Measurements from ENCODE around the gene DRGX. TPM values are rescaled to one million over a fixed set of nuclear protein-coding genes. Genes with fewer than 3 reads are reported as not detected.

DRGX gene
- total RNA-seq, 1 donor from 2014 or later: not detected

DNA sequence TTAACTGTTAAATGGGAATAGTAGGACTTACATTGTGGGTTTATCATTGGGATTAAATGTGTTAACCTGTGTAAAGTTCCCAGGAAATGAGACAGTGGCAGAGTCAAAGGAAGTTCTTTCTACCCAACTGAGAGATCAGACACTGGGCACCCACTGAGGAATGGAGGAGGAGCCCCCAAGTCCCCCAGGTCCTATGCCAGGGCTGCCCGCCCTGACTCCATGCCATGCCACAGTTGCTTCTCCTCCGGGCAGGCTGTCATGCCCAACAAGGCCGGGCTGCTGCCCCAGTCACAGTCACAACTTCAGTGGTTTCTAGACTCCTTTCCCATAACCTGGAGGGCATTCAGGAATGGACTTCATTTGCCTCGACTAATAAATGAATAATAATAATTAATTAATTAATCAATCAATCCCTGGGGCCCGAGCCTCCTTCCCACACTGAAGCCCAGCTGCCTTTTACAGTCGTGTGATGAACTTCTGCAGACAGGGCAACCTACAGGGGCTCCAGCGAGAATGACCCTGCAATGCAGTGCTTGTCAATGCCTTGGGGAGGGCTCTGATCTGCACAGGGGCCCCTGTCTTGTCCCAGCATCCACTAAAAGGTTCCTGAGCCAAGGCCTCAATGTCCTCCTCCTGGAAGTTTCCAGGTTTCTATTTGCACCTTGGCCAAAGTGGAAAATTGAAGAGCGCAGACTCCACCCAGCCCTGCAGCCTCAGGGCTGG, 32.4 kb downstream of the DRGX start:
- Histone ChIP-seq H3K27me3 (no peaks in the 10 kb centered on the region), H3K36me3 (no peaks in the 10 kb centered on the region), H3K4me3 (no peak overlapping the region), H3K27ac (no peak overlapping the region), H3K4me1 (no peaks in the 10 kb centered on the region), H3K9me3 (no peaks in the 10 kb centered on the region)
- TF ChIP-seq, protein P1, sequence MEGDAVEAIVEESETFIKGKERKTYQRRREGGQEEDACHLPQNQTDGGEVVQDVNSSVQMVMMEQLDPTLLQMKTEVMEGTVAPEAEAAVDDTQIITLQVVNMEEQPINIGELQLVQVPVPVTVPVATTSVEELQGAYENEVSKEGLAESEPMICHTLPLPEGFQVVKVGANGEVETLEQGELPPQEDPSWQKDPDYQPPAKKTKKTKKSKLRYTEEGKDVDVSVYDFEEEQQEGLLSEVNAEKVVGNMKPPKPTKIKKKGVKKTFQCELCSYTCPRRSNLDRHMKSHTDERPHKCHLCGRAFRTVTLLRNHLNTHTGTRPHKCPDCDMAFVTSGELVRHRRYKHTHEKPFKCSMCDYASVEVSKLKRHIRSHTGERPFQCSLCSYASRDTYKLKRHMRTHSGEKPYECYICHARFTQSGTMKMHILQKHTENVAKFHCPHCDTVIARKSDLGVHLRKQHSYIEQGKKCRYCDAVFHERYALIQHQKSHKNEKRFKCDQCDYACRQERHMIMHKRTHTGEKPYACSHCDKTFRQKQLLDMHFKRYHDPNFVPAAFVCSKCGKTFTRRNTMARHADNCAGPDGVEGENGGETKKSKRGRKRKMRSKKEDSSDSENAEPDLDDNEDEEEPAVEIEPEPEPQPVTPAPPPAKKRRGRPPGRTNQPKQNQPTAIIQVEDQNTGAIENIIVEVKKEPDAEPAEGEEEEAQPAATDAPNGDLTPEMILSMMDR (IDR thresholded peaks at IDR 0.05): no peak
- DNase-seq (ENCODE audit: low spot score in 2 of 2): no peak
- intact Hi-C loops (cut with DNase I): no loop called here

DNA sequence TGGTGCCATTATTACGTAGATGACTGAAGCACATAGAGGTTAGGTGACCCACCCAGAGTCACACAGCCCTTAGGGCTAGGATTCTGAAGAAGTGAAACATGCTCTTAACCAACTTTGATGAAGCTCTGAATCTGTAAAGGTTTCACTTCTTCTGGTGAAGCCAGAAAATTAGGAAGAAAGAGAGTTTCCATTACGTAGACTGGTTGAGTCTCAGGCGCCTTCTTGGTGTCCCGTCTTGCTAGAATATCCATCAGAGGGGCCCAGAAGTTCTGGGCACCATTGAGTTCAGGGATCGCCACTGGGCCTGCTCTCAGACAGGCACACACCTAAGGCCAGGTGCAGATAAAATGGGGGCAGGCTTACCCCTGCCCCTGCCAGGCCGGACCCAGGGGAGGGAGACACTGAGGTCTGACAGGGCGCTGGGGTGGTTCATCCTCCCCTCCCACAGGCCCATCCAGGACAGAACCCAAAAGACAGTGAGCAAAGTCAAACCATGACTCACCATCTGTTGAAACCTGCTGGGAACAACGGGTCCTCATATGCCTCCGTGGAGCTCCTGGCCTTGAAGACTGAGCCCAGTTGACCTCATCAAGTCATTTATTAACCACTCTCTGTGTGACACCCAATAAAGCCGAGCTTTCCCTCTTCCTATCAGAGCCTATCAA, 33.2 kb downstream of the DRGX start:
- intact Hi-C loops (cut with DNase I): no loop called here
- no peaks in the 10 kb centered on the region for H3K36me3 ChIP-seq
- DNase-seq (ENCODE audit: low spot score in 2 of 2): no peak

DNA sequence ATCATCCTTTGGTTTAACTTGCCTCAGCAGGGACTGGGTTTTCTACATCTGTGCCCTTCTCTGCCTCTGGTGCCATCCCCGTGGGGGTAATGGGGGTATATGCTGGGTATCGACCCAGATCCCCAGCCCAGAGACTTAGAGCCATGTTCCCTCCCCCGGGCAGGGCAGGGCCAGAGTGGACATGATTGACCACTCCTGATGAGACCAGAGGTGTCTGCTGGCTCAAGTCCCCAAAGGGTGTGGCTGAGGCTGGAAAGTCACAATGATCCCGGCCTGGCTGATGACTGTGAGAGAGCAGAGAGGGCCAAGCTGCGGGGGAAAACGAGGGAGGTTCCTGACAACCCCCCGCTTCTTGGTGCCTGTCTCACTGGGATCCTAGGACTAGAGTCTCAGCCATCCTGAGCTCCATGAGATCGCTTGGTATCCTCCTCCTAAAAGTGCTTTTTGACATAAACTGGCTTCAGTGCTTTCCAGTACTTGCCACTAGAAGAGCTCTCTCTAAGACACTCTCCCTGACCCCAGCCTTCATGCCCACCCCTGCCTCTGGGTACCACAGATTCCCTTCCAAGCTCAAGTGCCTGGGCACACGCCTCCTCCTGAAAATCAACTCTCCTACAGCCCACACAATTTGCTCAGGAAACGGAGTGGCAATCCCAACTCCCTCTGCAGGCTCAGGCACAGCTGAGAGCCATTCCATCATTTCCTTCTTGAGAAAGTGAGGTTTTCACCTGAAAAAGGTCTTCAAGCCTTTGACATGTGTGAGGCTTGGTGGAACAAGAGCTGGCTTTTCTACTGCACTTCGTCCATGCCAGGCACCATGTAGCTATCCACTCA, 33.9 kb downstream of the DRGX start:
- H3K4me1 ChIP-seq: no peaks in the 10 kb centered on the region
- TF ChIP-seq, protein P1 (IDR thresholded peaks at IDR 0.05): no peak
- H3K36me3 ChIP-seq: no peaks in the 10 kb centered on the region
- intact Hi-C loops (cut with DNase I): no loop called here
- no peaks in the 10 kb centered on the region for H3K9me3 ChIP-seq
- no peak overlapping the region for H3K27ac ChIP-seq
- no peak for DNase-seq (ENCODE audit: low spot score in 2 of 2)
- H3K4me3 ChIP-seq: no peak overlapping the region
- no peaks in the 10 kb centered on the region for H3K27me3 ChIP-seq

More for the DNA sequence above, 33.2 kb downstream of the DRGX start:
- TF ChIP-seq, protein P1 (IDR thresholded peaks at IDR 0.05): no peak
- no peaks in the 10 kb centered on the region for H3K9me3 ChIP-seq
- no peaks in the 10 kb centered on the region for H3K4me1 ChIP-seq
- H3K27me3 ChIP-seq: no peaks in the 10 kb centered on the region
- no peak overlapping the region for H3K4me3 ChIP-seq
- no peak overlapping the region for H3K27ac ChIP-seq

DNA sequence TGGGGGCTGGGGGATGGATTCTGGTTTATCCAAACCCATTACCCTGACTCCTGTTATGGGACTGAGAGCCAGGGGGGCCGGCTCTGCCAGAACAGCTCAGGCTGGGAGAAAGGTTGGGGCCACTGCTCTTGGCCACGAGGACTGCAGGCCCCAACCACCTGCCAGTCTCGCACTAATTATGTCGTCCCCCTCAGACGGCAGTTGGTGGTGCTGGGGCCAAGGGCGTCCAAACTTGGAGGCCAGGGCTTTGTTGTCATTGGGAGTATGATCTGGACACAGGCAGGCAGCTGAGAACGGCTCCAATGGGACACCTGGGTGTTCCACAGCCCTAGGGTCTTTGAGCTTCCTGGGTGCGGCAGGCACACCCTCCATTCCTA, 34.7 kb downstream of the DRGX start:
- intact Hi-C loops (cut with DNase I): no loop called here
- no peak for DNase-seq (ENCODE audit: low spot score in 2 of 2)
- TF ChIP-seq, protein P1 (IDR thresholded peaks at IDR 0.05): no peak
- H3K36me3 ChIP-seq: no peaks in the 10 kb centered on the region
- no peak overlapping the region for H3K27ac ChIP-seq
- H3K4me3 ChIP-seq: no peak overlapping the region
- no peaks in the 10 kb centered on the region for H3K4me1 ChIP-seq
- no peaks in the 10 kb centered on the region for H3K9me3 ChIP-seq
- no peaks in the 10 kb centered on the region for H3K27me3 ChIP-seq

DNA sequence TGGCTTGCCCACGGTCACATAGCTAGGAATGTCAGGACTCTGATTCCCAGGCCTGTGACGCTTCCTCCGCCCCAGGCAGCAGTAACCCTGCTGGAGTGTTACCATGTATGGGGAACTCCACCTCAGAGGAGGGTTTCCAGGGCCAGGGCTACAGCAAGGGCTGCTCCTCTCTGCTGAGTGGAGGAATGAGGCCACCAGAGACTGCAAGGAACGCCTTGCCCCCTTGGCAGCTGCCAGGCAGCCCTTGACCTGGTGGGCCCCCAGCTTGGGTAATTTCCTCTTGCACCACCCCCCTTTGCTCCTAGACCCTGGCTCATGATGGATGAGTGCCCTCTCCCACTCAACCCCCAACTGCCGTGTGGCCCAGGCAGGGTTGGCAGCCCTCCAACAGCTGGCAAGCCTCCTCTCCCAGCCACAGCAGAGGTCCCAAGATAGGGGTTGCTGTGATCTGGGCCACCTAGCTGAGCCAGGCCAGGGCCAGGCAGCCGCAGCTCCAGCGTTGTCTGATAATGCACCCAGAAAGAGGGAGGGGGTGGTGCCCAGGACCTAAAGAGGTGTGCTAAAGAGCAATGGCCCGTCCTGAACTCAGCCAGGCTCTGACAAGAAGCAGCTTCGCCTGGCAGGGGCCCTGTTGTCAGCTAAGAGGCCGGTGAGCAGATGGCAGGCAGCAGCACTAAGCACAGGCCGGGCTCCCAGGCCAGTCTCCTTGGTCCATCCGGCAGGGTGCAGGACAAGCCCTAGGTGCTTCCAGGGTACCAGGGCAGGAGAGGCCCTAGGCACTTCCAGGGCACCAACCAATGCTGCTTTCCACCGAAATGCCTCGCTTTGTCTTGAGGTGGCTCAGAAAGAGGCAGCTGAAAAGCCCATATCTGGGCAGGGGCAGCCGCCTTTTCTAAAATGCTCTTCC, 35.4 kb downstream of the DRGX start:
- H3K27me3 ChIP-seq: no peaks in the 10 kb centered on the region
- H3K4me1 ChIP-seq: no peaks in the 10 kb centered on the region
- DNase-seq (ENCODE audit: low spot score in 2 of 2): no peak
- TF ChIP-seq, protein P1 (IDR thresholded peaks at IDR 0.05): no peak
- no peaks in the 10 kb centered on the region for H3K36me3 ChIP-seq
- intact Hi-C loops (cut with DNase I): no loop called here
- no peak overlapping the region for H3K27ac ChIP-seq
- no peak overlapping the region for H3K4me3 ChIP-seq
- H3K9me3 ChIP-seq: no peaks in the 10 kb centered on the region

Data from ascending aorta (tissue), 2 donors.